Hematopoietic multipotent progenitor cell (in vitro differentiated cells): Measurements from ENCODE around the gene RHO. TPM values are rescaled to one million over a fixed set of nuclear protein-coding genes. Genes with fewer than 3 reads are reported as not detected.
A peak's percentile ranks its signal among the peaks of the same experiment; 100 is the strongest.

Experiments
- DNase-seq, 3 donors: peaks; one replicate each; pipeline ENCODE4 v3.0.0-alpha.2; 2011 to 2015; ENCODE audit warnings: low read depth in 2 of 3, low spot score in 2 of 3
- total RNA-seq: library from RNA; depleted of rRNA; stranded (reverse); fragments of >200 nt; gene quantifications from one replicate; pipeline ENCODE4 v1.2.3, GENCODE V29; 2012

The RHO gene
- total RNA-seq, 1 donor, result under 0.01 TPM

- DNase-seq, result no peak
These were observed 47.0 kb downstream of the RHO start for GRCh38 chr3:129575233-129575996.

- no peak for DNase-seq
These were observed 47.6 kb downstream of the RHO start for GRCh38 chr3:129575997-129576384.

GRCh38 chr3:129576514-129577352 is 48.3 kb downstream of the RHO start:
- DNase-seq, result peak; percentile 37 to 90 (median 74)

- peak in 1 of 3 donors; percentile 21 for DNase-seq
These were observed 48.9 kb downstream of the RHO start for GRCh38 chr3:129577366-129577765.

- DNase-seq, result peak in 2 of 3 donors; percentile 87 to 95
These were observed 49.7 kb downstream of the RHO start for GRCh38 chr3:129577925-129578786.

- DNase-seq, result no peak
These were observed 51.6 kb downstream of the RHO start for GRCh38 chr3:129579991-129580390.

GRCh38 chr3:129581623-129582022 is 53.2 kb downstream of the RHO start:
- DNase-seq, result no peak

GRCh38 chr3:129582799-129583198 is 54.4 kb downstream of the RHO start:
- DNase-seq, result no peak

- DNase-seq, result no peak
These were observed 54.9 kb downstream of the RHO start for GRCh38 chr3:129583289-129583688.

GRCh38 chr3:129584631-129585030 is 56.2 kb downstream of the RHO start:
- DNase-seq, result no peak

Other genes with a start within 250 kb of the RHO start
- 33.4 TPM for gene HMCES, start 249.8 kb upstream of the RHO start, total RNA-seq
- gene EFCAB12, start 100.0 kb upstream of the RHO start, total RNA-seq, result 0.27 TPM
- gene MBD4, start 88.7 kb upstream of the RHO start, total RNA-seq, result 32.9 TPM
- 42.3 TPM for gene IFT122, start 88.4 kb upstream of the RHO start, total RNA-seq
- gene H1-8, start 14.5 kb downstream of the RHO start, total RNA-seq, result not detected
- gene PLXND1, start 78.0 kb downstream of the RHO start, total RNA-seq, result 357 TPM